Caco-2 (cell line): ENCODE results near the gene TIMM22. TPM values are rescaled to one million over a fixed set of nuclear protein-coding genes. Genes with fewer than 3 reads are reported as not detected.

Source experiments
- BruUV-seq: library from RNA; stranded (reverse); fragments of 400-500 nt; replicated peaks from 2 replicates; lab custom pipeline; 2021; lab: Mats Ljungman, UMichigan
- CTCF ChIA-PET: fragments of 300-600 bp; sonication (Branson Sonifier 250); formaldehyde crosslinking; loops from one replicate; lab custom pipeline; 2022; ENCODE audit warnings: antibody characterized with exemption; lab: Charles Lee
- POLR2A ChIA-PET: fragments of 300-600 bp; sonication (Branson Sonifier 250); formaldehyde crosslinking; loops from one replicate; lab custom pipeline; 2022; ENCODE audit warnings: antibody characterized with exemption; lab: Charles Lee
- DNase-seq, 2 experiments: peaks; one replicate each; pipeline versions ENCODE4 v3.0.0 to v3.0.0-alpha.2; 2020 to 2022
- H3K27me3 ChIP-seq: replicated peaks from 2 replicates; pipeline ENCODE4 v1.6.0; 2011; ENCODE audit warnings: low read length; ENCODE audit not compliant: control insufficient read depth, insufficient read depth
- H3K36me3 ChIP-seq: 2 replicates; pipeline ENCODE4 v1.5.1; 2011; ENCODE audit warnings: low read length; ENCODE audit not compliant: control insufficient read depth, insufficient read depth
- H3K4me1 ChIP-seq: fragments of 250-450 bp; sonication (Bioruptor Pico); 2 replicates; pipeline ENCODE4 v1.5.1; 2020; ENCODE audit warnings: mild to moderate bottlenecking
- H3K4me3 ChIP-seq: 2 replicates; pipeline ENCODE4 v1.5.1; 2011; ENCODE audit warnings: low read depth, mild to moderate bottlenecking, control low read depth, low read length
- H3K9me3 ChIP-seq: fragments of 250-450 bp; sonication (Bioruptor Pico); 2 replicates; pipeline ENCODE4 v1.5.1; 2020; ENCODE audit warnings: mild to moderate bottlenecking, moderate library complexity
- H3K27ac Mint-ChIP-seq: one replicate; pipeline ENCODE4 v1.8.0; 2022; ENCODE audit warnings: mixed read lengths; ENCODE audit not compliant: unreplicated experiment
- H3K27me3 Mint-ChIP-seq: one replicate; pipeline ENCODE4 v1.8.0; 2022; ENCODE audit warnings: mixed read lengths; ENCODE audit not compliant: insufficient read depth, unreplicated experiment
- H3K36me3 Mint-ChIP-seq: one replicate; pipeline ENCODE4 v1.8.0; 2022; ENCODE audit warnings: mild to moderate bottlenecking, mixed read lengths; ENCODE audit not compliant: insufficient read depth, unreplicated experiment
- H3K4me1 Mint-ChIP-seq: one replicate; pipeline ENCODE4 v1.8.0; 2022; ENCODE audit warnings: low read depth, mixed read lengths; ENCODE audit not compliant: unreplicated experiment
- H3K4me3 Mint-ChIP-seq: one replicate; pipeline ENCODE4 v1.8.0; 2022; ENCODE audit warnings: mild to moderate bottlenecking, moderate library complexity, mixed read lengths; ENCODE audit not compliant: unreplicated experiment
- H3K9me3 Mint-ChIP-seq: one replicate; pipeline ENCODE4 v1.8.0; 2022; ENCODE audit warnings: mixed read lengths; ENCODE audit not compliant: unreplicated experiment
- CTCF ChIP-seq, 2 experiments: fragments of 200-600 bp in 1 of 2; IDR thresholded peaks; 1 replicate in 1 of 2; 2 replicates in 1 of 2; pipeline versions ENCODE4 v1.5.1 to v1.8.0; 2011 to 2022; ENCODE audit warnings: antibody characterized with exemption in 1 of 2, control low read depth in 1 of 2, inconsistent platforms in 1 of 2, low read depth in 1 of 2, low read length in 1 of 2, mild to moderate bottlenecking in 1 of 2, moderate library complexity in 1 of 2; ENCODE audit not compliant: insufficient read depth in 1 of 2, severe bottlenecking in 1 of 2, unreplicated experiment in 1 of 2
- intact Hi-C: fragments of 100-400 bp; cut with micrococcal nuclease; formaldehyde crosslinking; loops from one replicate; pipeline ENCODE4 v1.10.0; 2022; ENCODE audit not compliant: unreplicated experiment
- total RNA-seq: library from RNA; stranded (reverse); gene quantifications from 2 replicates; pipeline ENCODE4 v1.2.3, GENCODE V29; 2022

TIMM22 gene
- total RNA-seq, 1 experiment from 2014 or later = 20.6 TPM

DNA sequence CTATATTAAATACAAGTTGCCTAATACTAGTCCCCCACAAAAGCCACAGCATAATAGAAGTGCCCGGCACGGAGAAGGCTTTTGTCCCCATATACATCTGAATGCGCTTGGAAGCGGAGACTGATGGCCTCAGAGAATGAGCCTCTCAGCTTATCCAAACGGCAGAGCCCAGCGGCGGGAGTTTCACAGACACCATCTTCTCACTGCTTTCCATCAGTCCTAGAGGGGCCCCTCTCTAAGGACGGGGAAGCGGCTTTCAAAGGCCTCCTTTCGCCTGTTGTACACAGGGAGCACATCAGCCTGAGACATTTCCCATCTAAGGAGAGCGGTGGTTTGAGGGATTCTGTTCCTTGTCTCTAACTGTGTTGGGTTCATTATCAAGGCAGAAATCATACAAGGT lies 34.3 kb upstream of the TIMM22 start:
- no peak for TF ChIP-seq CTCF (IDR thresholded peaks at IDR 0.05; ENCODE audit: insufficient read depth in 1 of 2, low read depth in 1 of 2, low read length in 1 of 2, severe bottlenecking in 1 of 2, unreplicated experiment in 1 of 2)
- intact Hi-C loops = no loop called here
- Histone ChIP-seq H3K36me3 (no peaks in the 10 kb centered on the region), H3K9me3 (no peaks in the 10 kb centered on the region), H3K4me3 (no peak overlapping the region), H3K27me3 (no peaks in the 10 kb centered on the region), H3K4me1 (peaks cover 50% of the 10 kb centered on the region)
- no peak for DNase-seq
- BruUV-seq = no TSS peak
- Mint-ChIP-seq H3K27ac (peak overlapping the region; percentile 80), H3K36me3 (peaks cover 53% of the 10 kb centered on the region), H3K27me3 (no peaks in the 10 kb centered on the region), H3K9me3 (no peaks in the 10 kb centered on the region), H3K4me1 (peaks cover 34% of the 10 kb centered on the region), H3K4me3 (no peak overlapping the region)
- CTCF ChIA-PET = interaction anchor here (0.6 kb wide), 1 partner anchor 11 kb away, joined by 5 read pairs; no protein-coding TSS in a partner anchor
- POLR2A ChIA-PET = no interaction called here

DNA sequence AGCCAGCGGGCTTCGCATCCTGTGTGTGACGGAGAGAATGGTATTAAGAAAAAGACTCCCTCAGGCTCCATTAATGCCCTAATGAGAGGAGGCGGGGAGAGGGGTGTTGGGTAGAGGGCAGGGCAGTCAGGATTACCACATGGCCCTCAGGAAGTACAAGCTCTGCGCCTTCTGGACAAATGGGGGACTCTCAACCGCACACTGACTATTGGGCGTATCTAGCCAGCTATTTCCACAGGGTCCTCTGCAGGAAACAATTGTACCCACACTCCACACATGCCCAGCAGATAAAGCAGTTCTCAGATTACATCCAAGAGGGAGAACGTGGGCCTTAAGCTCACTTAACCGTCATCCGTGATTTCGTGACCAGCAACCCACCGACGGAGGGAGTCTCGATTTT lies 32.1 kb upstream of the TIMM22 start:
- peak overlapping the region; percentile 33 for H3K4me3 Mint-ChIP-seq
- peak overlapping the region; percentile 91 for H3K27ac Mint-ChIP-seq
- Histone ChIP-seq H3K36me3 (no peaks in the 10 kb centered on the region), H3K4me3 (no peak overlapping the region), H3K27me3 (no peaks in the 10 kb centered on the region), H3K9me3 (no peaks in the 10 kb centered on the region), H3K4me1 (peaks cover 60% of the 10 kb centered on the region)
- no peaks in the 10 kb centered on the region for H3K9me3 Mint-ChIP-seq
- peaks cover 43% of the 10 kb centered on the region for H3K4me1 Mint-ChIP-seq
- no peaks in the 10 kb centered on the region for H3K27me3 Mint-ChIP-seq
- H3K36me3 Mint-ChIP-seq = peaks cover 55% of the 10 kb centered on the region
- POLR2A ChIA-PET = interaction anchor here (1.2 kb wide), 2 partner anchors 10 to 14 kb away, joined by 5 to 6 read pairs; no protein-coding TSS in a partner anchor
- DNase-seq = no peak
- TF ChIP-seq CTCF (IDR thresholded peaks at IDR 0.05; ENCODE audit: insufficient read depth in 1 of 2, low read depth in 1 of 2, low read length in 1 of 2, severe bottlenecking in 1 of 2, unreplicated experiment in 1 of 2) = no peak
- intact Hi-C loops = no loop called here
- BruUV-seq = no TSS peak
- CTCF ChIA-PET = no interaction called here

DNA sequence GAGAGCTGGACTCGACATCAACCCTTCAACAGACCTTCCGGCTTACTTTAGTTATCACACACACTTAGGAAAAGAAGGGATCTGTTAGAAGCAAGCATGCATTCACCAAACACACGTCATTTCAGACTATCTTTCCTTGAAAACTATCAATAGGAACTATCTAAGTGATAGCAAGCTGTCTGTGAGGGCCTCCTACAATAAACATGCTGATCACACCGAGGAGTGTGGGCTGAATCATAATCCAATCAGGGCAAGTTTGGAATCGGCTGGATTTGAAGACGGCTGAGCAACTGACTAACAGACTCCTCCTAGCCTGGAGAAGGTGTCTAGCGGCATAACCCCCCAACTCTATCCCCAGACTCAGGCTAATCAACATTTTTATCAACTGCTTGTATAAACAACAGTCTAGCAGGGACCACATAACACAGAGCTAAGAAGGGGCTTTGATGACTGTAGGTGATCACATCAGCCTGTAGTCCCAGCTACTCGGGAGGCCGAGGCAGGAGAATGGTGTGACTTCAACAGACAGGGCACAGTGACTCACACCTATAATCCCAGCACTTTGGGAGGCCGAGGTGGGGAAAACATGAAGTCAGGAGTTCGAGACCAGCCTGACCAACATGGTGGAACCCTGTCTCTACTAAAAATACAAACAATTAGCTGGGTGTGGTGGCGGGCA lies 31.5 kb upstream of the TIMM22 start:
- H3K27me3 Mint-ChIP-seq = no peaks in the 10 kb centered on the region
- H3K36me3 Mint-ChIP-seq = peaks cover 58% of the 10 kb centered on the region
- TF ChIP-seq CTCF (IDR thresholded peaks at IDR 0.05; ENCODE audit: insufficient read depth in 1 of 2, low read depth in 1 of 2, low read length in 1 of 2, severe bottlenecking in 1 of 2, unreplicated experiment in 1 of 2) = no peak
- Histone ChIP-seq H3K27me3 (no peaks in the 10 kb centered on the region), H3K4me3 (no peak overlapping the region), H3K9me3 (no peaks in the 10 kb centered on the region), H3K4me1 (peaks cover 65% of the 10 kb centered on the region), H3K36me3 (no peaks in the 10 kb centered on the region)
- BruUV-seq = no TSS peak
- H3K4me3 Mint-ChIP-seq = peak overlapping the region; percentile 33
- H3K9me3 Mint-ChIP-seq = no peaks in the 10 kb centered on the region
- intact Hi-C loops = no loop called here
- H3K27ac Mint-ChIP-seq = peak overlapping the region; percentile 91
- CTCF ChIA-PET = no interaction called here
- no peak for DNase-seq
- peaks cover 49% of the 10 kb centered on the region for H3K4me1 Mint-ChIP-seq
- POLR2A ChIA-PET = interaction anchor here (1.2 kb wide), 2 partner anchors 11 to 14 kb away, joined by 5 to 6 read pairs; no protein-coding TSS in a partner anchor
